Endodermal cell (in vitro differentiated cells): Measurements from ENCODE around the gene BMP5. TPM values are rescaled to one million over a fixed set of nuclear protein-coding genes. Genes with fewer than 3 reads are reported as not detected.

Experiments
- DNase-seq: peaks from one replicate; pipeline ENCODE4 v3.0.0-alpha.2; 2017
- H3K27ac ChIP-seq: 2 replicates; pipeline ENCODE4 v1.5.1; 2013; ENCODE audit warnings: mild to moderate bottlenecking, low read depth, low read length, moderate library complexity
- H3K27me3 ChIP-seq: 2 replicates; pipeline ENCODE4 v1.6.1; 2013; ENCODE audit warnings: mild to moderate bottlenecking, low read length, moderate library complexity; ENCODE audit not compliant: insufficient read depth, control insufficient read depth, poor library complexity, severe bottlenecking
- H3K36me3 ChIP-seq: 2 replicates; pipeline ENCODE4 v1.7.0; 2013; ENCODE audit warnings: mild to moderate bottlenecking, low read length, moderate library complexity; ENCODE audit not compliant: control insufficient read depth, insufficient read depth
- H3K4me1 ChIP-seq: one replicate; pipeline ENCODE4 v1.7.0; 2013; ENCODE audit warnings: low read length; ENCODE audit not compliant: control insufficient read depth, insufficient read depth
- H3K4me3 ChIP-seq: 2 replicates; pipeline ENCODE4 v1.5.1; 2013; ENCODE audit warnings: mild to moderate bottlenecking, low read length, moderate library complexity
- H3K9ac ChIP-seq: 2 replicates; pipeline ENCODE4 v1.6.1; 2013; ENCODE audit warnings: mild to moderate bottlenecking, low read length, moderate library complexity; ENCODE audit not compliant: poor library complexity, severe bottlenecking; ENCODE audit errors: extremely low read depth
- H3K9me3 ChIP-seq: 2 replicates; pipeline ENCODE4 v1.6.1; 2013; ENCODE audit warnings: mild to moderate bottlenecking, low read length, moderate library complexity; ENCODE audit not compliant: control insufficient read depth
- H3K27ac Mint-ChIP-seq: 2 replicates; pipeline ENCODE4 v1.8.0; 2020; ENCODE audit warnings: mixed read lengths
- H3K27me3 Mint-ChIP-seq: 2 replicates; pipeline ENCODE4 v1.8.0; 2021; ENCODE audit warnings: mild to moderate bottlenecking, mixed read lengths; ENCODE audit not compliant: insufficient read depth
- H3K36me3 Mint-ChIP-seq: 2 replicates; pipeline ENCODE4 v1.8.0; 2020; ENCODE audit warnings: low read depth, mixed read lengths
- H3K4me1 Mint-ChIP-seq: 2 replicates; pipeline ENCODE4 v1.8.0; 2020; ENCODE audit warnings: mixed read lengths
- H3K4me3 Mint-ChIP-seq: 2 replicates; pipeline ENCODE4 v1.8.0; 2020; ENCODE audit warnings: mild to moderate bottlenecking, moderate library complexity, mixed read lengths
- H3K9me3 Mint-ChIP-seq: 2 replicates; pipeline ENCODE4 v1.8.0; 2020; ENCODE audit warnings: mild to moderate bottlenecking, mixed read lengths
- WGBS, 2 experiments: methylation state at CpG; one replicate each; pipeline versions ENCODE4 v1.1.5 to v1.1.7; 2013; ENCODE audit warnings: missing lambda C conversion rate in 2 of 2, mixed read lengths in 1 of 2; ENCODE audit not compliant: insufficient coverage in 1 of 2, insufficient read length in 1 of 2; 5-methylcytosine and 5-hydroxymethylcytosine counted together
- total RNA-seq, 2 donors: library from RNA; stranded (reverse); fragmentation: NEBNext Ultra II Directional in 1 of 2; extraction: Animal tissue kit (Norgen Biotek cat#: 25700) in 1 of 2; gene quantifications; 2 replicates in 1 of 2; 3 replicates in 1 of 2; pipeline ENCODE4 v1.2.1, GENCODE V29; 2021
- TF ChIP-seq, protein P1 (sequence below): fragments of 200-600 bp; sonication (generic); conservative IDR thresholded peaks from 2 replicates; pipeline ENCODE4 v1.5.0; 2021; ENCODE audit warnings: antibody characterized with exemption, mild to moderate bottlenecking

Gene BMP5
- total RNA-seq, 2 donors from 2014 or later = 0.73 to 0.84 TPM

DNA sequence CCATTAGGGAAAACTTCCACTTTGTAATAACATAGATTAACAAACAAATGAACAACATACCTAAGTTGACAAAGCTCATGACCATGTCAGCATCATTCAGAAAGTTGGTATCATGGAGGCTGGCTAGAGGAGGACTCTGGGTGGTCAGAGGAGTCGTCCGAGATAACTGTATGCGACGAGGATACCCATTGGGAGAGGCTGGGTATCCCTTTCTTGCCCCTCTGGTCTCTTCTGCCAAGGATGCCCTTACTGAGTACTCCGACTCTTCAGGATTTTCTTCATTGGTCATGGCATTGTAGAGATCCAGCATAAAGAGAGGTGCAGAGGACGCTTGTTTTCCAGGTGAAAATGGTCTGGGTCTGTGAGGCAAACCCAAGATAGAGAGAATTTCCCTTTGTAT lies 1.1 kb downstream of the BMP5 start:
- no peak for DNase-seq
- Mint-ChIP-seq H3K4me3 (peak overlapping the region; percentile 21), H3K27ac (no peak overlapping the region), H3K36me3 (no peaks in the 10 kb centered on the region), H3K27me3 (peaks cover 17% of the 10 kb centered on the region), H3K4me1 (peaks cover 27% of the 10 kb centered on the region), H3K9me3 (no peaks in the 10 kb centered on the region)
- Histone ChIP-seq H3K27ac (no peak overlapping the region), H3K27me3 (peaks cover under 1% of the 10 kb centered on the region), H3K9me3 (no peaks in the 10 kb centered on the region), H3K36me3 (no peaks in the 10 kb centered on the region), H3K4me3 (peak overlapping the region; percentile 74), H3K4me1 (peaks cover 2% of the 10 kb centered on the region), H3K9ac (no peak overlapping the region)
- WGBS, 2 experiments = 79 to 93% methylated on average over 5 to 6 of the region's 6 CpGs
- TF ChIP-seq, protein P1, sequence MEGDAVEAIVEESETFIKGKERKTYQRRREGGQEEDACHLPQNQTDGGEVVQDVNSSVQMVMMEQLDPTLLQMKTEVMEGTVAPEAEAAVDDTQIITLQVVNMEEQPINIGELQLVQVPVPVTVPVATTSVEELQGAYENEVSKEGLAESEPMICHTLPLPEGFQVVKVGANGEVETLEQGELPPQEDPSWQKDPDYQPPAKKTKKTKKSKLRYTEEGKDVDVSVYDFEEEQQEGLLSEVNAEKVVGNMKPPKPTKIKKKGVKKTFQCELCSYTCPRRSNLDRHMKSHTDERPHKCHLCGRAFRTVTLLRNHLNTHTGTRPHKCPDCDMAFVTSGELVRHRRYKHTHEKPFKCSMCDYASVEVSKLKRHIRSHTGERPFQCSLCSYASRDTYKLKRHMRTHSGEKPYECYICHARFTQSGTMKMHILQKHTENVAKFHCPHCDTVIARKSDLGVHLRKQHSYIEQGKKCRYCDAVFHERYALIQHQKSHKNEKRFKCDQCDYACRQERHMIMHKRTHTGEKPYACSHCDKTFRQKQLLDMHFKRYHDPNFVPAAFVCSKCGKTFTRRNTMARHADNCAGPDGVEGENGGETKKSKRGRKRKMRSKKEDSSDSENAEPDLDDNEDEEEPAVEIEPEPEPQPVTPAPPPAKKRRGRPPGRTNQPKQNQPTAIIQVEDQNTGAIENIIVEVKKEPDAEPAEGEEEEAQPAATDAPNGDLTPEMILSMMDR = no peak

DNA sequence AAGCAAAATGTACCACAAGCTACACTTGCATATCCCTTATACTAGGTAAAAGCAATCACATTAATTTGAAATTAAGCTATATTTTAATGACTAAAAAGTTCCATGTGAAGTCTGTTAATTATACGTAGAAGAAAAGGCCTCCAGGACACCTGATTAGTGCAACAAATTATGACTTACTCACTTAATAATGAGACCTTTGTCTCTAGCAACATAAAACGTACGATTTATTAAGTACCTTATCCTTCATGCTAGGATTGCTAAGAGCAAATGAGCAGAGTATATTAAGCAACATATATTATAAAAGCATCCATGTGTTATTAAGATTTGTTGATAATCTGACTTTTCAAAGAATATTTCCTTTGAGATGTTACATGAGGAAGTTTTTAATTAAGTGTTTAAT lies 2.5 kb downstream of the BMP5 start:
- WGBS, 2 experiments = 95% methylated on average over 3 of the region's 3 CpGs; no CpG with 5 or more reads in 1 of the 2 experiments
- H3K9me3 ChIP-seq = no peaks in the 10 kb centered on the region
- H3K9ac ChIP-seq = no peak overlapping the region
- TF ChIP-seq, protein P1 = no peak
- H3K4me1 ChIP-seq = peaks cover 2% of the 10 kb centered on the region
- Mint-ChIP-seq H3K4me1 (peaks cover 21% of the 10 kb centered on the region), H3K27ac (no peak overlapping the region), H3K27me3 (peaks cover 5% of the 10 kb centered on the region), H3K4me3 (no peak overlapping the region), H3K9me3 (no peaks in the 10 kb centered on the region), H3K36me3 (no peaks in the 10 kb centered on the region)
- H3K4me3 ChIP-seq = peak overlapping the region; percentile 74
- no peak for DNase-seq
- H3K27me3 ChIP-seq = no peaks in the 10 kb centered on the region
- H3K36me3 ChIP-seq = no peaks in the 10 kb centered on the region
- H3K27ac ChIP-seq = no peak overlapping the region

DNA sequence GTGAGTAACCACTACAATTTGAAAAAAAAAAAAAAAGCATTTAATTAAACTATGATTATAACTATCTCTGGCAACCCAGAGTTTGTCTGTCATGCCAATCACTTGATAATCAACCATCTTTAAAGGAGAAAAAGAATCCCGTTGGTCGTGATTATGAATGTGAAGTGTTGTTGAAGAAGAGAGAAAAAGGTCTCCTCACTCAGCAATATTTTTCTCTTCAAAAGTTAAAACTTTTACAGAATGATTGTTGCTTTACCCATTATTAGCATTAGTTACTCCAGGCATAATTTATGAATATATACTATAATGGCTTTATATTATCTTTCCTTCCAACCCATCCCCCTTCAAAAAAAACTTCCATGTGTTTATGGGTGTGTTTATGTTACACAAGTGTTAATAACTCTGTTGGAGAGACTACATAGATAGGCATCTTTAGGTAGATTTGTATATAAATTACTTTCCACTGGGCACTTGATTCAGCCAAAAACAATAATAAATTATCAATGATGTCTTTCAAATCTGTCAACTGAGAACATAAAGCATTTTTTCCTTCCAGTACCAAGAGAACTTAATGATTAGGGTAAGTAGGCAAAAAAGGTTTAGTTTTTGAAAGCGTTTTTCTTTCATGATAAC lies 5.1 kb downstream of the BMP5 start:
- DNase-seq = no peak
- Histone ChIP-seq H3K9ac (no peak overlapping the region), H3K4me3 (no peak overlapping the region), H3K9me3 (no peaks in the 10 kb centered on the region), H3K27me3 (no peaks in the 10 kb centered on the region), H3K36me3 (no peaks in the 10 kb centered on the region), H3K27ac (no peak overlapping the region), H3K4me1 (peaks cover 2% of the 10 kb centered on the region)
- H3K36me3 Mint-ChIP-seq = no peaks in the 10 kb centered on the region
- H3K4me1 Mint-ChIP-seq = peaks cover 12% of the 10 kb centered on the region
- TF ChIP-seq, protein P1 = no peak
- no CpG with 5 or more reads among the region's 3 CpGs for WGBS, 2 experiments
- no peaks in the 10 kb centered on the region for H3K27me3 Mint-ChIP-seq
- H3K27ac Mint-ChIP-seq = no peak overlapping the region
- no peak overlapping the region for H3K4me3 Mint-ChIP-seq
- no peaks in the 10 kb centered on the region for H3K9me3 Mint-ChIP-seq
